Esophagus mucosa (tissue), 1 donor: Measurements from ENCODE around the gene SUB1. TPM values are rescaled to one million over a fixed set of nuclear protein-coding genes. Genes with fewer than 3 reads are reported as not detected.
"Not testable (repeated sequence)": the region's sequence is repeated elsewhere in the genome, so short reads cannot be mapped to it uniquely, and the experiment has no call there.

ENCODE experiments used
- ATAC-seq: fragments of 200-7000 bp; cut with Tn5 transposase; one replicate; pipeline ENCODE4 v1.9.1; 2020
- total RNA-seq: library from RNA; stranded (reverse); gene quantifications from one replicate; pipeline ENCODE4 v1.2.4, GENCODE V29; 2023
- donor health status: DM: yes; HTN: yes; CAD: no.

SUB1 gene
- total RNA-seq, 1 donor from 2014 or later: 188 TPM

DNA sequence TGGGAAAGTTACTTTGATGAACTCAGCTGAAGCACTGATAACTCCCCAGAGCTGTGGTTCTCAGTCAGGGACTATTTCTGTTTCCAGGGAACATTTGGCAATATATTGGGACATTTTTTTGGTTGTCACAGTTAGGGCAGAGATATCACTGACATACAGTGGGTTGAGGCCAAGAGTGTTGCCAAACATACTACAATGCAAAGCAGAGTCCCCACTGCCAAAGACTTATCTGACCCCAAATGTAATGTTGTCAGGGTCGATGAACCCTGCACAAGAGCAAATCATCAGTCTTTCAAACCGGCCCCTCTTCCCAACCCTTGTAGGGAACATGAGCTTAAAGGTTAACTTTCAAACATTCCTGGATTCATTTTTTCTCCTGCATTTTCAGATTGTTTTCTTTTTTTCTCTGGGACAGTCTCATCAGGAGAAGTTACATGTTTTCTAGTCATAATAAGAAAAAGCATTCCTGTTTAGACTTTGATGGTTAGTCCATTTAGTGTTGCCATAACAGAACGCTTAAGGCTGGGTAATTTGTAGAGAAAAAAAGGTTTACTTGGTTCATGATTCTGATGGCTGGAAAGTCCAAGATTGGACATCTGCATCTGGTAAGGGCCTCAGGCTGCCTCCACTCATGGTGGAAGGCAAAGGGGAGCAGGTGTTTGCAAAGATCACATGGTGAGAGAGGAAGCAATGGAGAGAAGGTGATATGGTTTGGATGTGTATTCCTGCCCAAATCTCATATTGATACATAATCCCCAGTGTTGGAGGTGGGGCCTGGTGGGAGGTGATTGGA lies 18.8 kb upstream of the SUB1 start:
- no peak for ATAC-seq

DNA sequence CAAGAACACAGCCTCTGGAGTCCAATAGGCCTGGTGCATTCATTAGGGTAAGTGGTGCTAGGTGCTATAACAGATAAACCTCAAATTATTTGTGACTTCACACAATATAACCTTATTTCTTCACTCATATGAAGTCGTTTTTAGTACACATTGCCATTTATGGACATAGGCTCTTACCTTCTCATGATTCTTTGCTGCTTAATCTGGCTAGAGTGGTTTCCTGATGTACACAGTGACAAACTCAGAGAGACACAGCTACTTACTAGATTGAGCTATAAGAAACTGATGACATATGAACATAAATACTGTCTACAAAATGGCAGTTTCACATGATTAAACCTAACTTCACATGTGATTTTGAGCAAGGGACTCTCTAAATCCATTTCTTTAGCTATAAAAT lies 14.2 kb upstream of the SUB1 start:
- no peak for ATAC-seq

GRCh38 chr5:32572778-32573480 lies 12.4 kb upstream of the SUB1 start:
- ATAC-seq: no peak

DNA sequence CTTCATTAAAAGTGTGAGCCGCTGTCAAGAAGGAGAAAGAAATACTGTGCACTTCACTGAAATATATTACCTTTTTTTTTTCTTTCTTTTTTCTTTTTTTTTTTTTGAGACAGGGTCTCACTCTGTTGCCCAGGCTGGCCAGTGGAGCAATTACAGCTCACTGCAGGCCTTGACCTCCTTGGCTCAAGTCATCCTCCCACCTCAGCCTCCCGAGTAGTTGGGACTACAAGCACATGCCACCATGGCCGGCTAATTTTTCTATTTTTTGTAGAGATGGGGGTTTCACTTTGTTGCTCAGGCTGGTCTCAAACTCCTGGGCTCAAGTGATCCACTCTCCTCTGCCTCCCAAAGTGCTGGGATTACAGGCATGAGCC lies 11.9 kb upstream of the SUB1 start:
- ATAC-seq: not testable (repeated sequence)

DNA sequence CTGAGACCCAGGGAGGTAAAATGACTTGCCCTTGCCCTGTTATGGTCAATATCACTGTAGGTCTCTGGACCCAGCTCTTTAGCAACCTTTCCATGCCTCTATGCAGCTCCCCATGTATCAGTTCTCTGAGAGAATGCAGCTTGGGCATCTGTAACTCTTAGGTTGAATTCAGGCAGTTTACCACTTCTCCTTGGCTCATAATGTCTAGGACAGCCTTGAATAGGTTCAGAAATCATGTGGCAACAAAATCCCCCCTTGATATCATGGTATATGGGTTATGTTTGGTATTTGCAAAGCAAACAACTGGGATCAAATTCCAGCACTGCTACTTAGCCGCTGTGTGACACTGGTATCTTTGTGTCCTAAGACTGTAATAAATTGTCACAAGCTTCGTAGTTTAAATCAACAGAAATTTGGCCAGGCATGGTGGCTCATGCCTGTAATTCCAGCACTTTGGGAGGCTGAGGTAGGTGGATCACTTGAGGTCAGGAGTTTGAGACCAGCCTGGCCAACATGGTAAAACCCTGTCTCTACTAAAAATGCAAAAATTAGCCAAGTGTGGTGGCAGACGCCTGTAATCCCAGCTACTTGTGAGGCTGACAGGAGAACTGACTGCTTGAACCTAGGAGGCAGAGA lies 10.7 kb upstream of the SUB1 start:
- no peak for ATAC-seq

DNA sequence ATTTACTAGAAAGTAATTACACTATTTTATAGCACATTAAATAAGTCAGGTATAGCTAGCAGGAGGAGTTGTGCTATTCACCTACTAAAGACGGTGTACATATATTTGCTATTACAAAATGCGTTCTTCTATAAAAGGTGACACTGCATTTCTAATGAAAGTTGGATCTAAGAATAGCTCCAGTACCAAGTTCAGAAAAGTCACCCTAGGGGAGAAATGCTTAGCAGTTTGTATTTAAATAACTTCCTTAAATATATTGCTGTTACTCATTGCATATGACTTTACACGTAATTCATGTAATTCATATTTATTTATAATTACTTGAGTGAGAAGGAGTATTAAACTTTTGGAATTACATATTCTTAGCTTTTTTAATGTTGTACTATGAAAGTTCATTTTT lies 7.0 kb upstream of the SUB1 start:
- no peak for ATAC-seq

GRCh38 chr5:32578764-32579163 lies 6.6 kb upstream of the SUB1 start:
- ATAC-seq: no peak

DNA sequence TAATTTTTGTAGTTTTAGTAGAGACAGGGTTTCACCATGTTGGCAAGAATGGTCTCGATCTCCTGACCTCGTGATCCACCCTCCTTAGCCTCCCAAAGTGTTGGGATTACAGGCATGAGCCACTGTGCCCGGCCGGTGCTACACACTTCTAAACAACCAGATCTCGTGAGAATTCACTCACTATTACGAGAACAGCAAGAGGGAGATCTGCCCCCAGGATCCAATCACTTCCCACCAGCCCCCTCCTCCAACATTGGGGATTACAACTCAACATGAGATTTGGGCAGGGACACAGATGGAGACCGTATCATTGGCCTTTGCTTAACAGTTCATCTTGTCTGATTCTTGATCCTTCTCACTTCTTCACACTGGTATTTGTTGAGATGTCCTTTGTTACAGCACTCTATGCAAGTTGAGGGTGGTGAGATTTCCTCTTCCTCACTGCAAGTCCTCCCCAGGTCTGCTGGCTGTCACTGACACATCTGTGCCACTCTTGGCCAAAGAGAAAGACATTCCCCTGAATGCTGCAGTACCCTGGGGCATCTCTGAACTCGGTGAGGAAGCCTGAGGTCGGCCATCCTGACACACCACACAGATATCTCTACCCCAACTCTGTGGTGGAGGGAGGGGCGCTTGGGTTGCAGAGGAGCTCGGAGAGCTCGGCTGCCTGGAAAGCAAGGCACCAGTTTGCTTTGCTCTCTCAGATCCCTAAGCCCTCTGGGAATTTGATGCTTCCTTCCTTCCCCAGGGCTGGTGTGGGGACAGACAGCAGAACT lies 4.2 kb upstream of the SUB1 start:
- ATAC-seq: no peak

DNA sequence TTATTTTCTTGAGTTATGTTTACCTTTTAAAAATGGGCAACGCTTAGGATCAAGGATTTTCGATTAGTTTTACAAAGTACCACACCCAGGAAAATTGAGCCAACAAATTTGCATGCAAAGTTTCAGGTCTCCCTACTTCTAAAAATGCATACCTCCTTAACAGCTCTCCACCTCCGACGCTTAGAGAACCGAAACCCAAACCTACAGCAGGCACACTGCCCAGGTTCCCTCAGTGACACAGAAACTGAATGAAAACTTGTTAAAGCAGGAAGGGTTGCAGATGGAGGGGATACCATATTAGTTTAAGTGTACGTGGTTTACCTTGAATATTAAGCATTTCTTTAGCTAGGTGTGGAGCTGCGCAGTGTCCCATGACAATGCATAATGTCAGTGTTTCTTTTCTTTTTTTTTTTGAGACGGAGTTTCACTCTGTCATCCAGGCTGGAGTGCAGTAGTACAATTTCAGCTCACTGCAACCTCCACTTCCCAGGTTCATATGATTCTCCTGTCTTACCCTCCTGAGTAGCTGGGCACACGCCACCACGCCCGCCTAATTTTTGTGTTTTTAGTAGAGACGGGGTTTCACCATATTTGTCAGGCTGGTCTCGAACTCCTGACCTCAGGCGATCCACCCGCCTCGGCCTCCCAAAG lies 1.6 kb upstream of the SUB1 start:
- ATAC-seq: peak; percentile 27

GRCh38 chr5:32584646-32585045 lies 711 bp upstream of the SUB1 start:
- peak; percentile 36 for ATAC-seq

GRCh38 chr5:32585122-32585445 lies 273 bp upstream of the SUB1 start:
- ATAC-seq: no peak

- ATAC-seq: no peak
Measured at GRCh38 chr5:32586276-32586599, 881 bp downstream of the SUB1 start.

DNA sequence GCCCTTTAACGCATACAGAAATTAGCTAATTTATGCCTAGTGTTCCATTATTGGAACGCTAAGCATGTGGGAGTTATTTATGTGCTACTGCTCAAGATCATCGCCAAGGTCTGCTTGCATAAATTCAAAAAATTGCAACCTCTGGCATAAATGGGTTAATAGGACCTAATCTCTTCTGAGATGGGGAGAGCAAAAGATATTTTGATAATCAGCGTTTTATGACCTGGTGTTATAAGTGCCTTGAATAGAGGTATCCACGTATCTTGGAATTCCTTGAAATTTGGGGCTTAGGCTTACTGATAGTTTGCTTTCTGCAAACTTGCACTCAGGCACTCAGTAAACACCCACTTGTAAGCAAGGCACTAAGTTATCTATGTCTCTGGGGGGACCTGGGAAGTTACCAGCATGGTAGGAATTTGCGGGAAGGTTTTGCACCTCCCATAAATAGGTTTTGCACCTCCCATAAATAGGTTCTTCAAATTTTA lies 1.8 kb downstream of the SUB1 start:
- ATAC-seq: no peak

GRCh38 chr5:32589416-32589815 lies 4.1 kb downstream of the SUB1 start:
- ATAC-seq: no peak

DNA sequence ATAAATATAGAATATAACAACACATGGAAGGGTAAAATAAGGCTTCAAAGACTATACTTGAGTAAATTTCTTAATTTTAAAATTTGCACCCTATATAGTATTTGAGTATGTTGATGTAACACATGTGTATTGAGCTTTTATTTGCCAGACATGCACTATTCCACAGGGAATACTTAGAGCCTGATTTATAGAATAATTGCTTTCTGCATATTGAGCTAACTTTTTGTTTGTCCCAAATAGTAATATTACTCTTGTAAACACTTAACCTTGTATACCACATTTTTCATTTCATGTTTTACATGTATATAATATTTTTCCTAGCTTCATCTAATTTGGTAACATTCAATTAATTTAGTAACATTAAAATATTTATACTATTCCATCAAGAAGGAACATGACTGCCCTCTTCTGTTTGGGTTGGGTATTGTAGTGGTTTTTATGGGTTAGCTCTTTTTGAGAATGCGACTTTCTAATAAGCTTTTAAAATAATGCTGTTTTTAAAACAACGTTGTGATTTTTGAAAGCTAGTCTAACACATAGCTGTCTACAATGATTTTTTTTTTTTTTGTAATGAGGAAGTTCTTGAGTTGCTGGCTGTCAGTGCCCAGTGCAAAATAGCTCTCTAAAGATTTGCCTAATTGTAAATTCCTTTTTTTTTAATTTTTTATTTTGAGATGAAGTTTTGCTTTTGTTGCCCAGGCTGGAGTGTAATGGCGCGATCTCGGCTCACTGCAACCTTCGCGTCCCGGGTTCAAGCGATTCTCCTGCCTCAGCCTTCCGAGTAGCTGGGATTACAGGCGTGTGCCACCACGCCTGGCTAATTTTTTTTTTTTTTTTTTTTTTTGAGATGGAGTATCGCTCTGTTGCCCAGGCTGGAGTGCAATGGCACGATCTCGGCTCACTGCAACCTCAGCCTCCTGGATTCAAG lies 4.8 kb downstream of the SUB1 start:
- no peak for ATAC-seq

DNA sequence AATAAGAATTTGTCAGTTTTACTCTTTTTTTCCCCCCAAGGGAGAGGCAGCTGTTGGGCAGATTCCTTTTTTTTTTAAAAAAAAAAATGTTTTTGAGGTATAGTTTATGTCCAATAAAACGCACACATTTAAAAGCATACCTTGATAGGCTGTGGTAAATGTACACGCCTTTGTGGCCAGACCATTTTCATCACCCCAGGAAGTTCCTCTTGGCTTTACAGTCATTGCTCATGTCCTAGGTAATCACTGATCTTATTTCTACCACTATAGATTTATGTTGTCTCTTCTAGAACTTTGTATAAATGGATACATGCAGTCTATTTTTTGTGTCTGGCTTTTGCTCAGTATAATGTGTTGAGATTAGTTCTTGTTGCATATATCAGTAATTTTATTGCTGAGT lies 9.8 kb downstream of the SUB1 start:
- no peak for ATAC-seq

DNA sequence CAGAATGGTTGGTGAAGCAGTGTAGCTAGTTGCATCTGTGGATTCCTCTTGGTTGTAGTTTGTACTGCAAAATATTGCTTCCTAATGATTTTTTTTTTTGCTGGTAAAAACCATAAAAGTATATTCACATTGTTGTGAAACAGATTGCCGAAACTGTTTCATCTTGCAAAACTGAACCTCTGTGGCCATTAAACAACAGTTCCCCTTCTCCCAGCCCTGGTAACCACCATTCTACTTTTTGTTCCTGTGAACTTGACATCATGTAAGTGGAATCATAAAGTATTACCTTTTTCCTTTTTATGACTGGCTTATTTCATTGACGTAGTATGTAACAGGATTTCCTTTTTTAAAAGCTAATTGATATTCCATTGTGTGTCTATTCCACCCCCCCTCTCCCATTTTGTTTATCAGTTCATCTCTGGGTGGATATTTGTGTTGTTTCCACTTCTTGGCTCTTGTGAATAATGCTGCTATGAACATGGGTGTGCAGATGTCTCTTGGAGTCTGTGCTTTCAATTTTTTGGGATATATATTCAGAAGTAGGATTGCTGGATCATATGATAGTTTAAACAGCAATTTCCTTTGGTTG lies 11.8 kb downstream of the SUB1 start:
- ATAC-seq: no peak

DNA sequence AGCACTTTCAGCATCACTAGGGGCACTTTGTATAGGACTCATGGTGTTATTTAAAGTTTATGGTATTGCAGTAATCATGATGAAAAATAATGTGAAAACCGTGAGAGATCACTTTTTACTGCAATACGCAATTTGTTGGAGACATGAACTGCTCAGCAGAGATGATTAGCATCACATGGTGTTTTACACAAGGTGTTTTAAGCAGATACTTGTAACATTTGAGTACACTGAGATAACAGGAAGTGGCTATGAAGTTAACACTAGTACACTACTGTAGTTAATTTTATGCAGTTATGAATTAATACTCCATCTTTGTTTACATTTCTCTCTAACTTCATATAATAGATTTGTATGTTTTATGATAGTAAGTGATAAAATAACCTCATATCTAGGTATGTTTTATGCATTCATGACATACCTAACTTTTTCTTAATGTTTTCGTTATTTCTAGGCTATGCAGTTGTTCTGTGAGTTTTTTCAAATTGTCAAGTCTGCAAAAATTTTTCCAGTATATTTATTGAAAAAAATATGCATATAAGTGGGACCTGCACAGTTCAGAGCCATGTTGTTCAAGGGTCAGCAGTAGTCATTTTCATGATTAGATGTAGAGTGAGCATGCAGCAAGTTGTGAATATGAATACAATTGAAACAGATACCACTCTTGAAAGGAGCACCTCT lies 13.0 kb downstream of the SUB1 start:
- ATAC-seq: no peak

- no peak for ATAC-seq
Measured at GRCh38 chr5:32598997-32599549, 13.7 kb downstream of the SUB1 start.

GRCh38 chr5:32600054-32600622 lies 14.8 kb downstream of the SUB1 start:
- no peak for ATAC-seq
